GM21360 (cell line): ENCODE measurements around the gene ZNF343.
"Not testable (repeated sequence)": the region's sequence is repeated elsewhere in the genome, so short reads cannot be mapped to it uniquely, and the experiment has no call there.

Experiments
- ATAC-seq: cut with Tn5 transposase; IDR thresholded peaks from one replicate; pipeline ENCODE4 v1.9.1; 2021; ENCODE audit warnings: mild to moderate bottlenecking, moderate library complexity; ENCODE audit not compliant: unreplicated experiment

Gene ZNF343

DNA sequence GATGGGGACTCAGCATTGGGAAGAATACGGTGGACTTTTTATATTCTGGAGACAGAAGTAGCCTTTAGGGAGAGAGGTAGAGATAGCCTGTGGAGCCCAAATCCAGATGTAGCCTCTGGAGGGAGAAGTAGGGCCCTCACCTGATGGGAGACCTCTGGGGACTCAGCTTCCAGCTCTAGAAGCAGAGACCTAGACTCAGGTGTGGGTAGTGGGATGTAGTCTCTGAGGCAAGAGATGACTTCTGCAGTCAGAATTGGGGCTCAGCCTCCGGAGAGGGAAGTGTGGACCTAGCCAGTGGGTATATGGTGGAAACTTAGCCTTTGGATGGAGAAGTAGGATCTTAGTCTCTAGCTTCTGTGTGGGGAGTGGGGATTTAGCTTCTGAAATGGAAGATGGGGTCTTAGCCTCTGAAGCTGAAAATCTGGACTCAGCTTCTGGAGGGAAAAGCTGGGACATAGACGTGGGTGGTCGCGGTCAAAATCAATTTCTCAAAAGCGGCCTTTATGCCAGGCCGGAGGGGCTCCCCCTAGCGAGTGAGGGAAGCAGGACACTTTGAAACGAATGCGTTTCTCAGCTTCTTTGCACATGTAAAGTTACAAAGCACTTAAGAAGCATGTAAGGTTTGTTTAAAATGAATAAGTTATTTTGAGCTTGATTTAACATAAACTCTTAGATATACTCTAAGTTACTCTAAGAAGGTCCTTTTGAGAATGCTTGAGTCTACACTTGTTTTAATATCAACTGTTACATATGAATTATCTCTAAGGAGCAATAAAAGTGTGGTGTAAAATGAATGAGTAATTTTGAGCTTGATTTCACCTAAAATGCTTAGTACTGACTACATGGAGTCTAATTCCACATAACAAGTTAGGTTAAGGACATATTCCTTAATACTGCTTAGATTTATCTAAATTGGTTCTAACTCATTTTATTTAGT lies 12.9 kb upstream of the ZNF343 start:
- ATAC-seq, result no peak

DNA sequence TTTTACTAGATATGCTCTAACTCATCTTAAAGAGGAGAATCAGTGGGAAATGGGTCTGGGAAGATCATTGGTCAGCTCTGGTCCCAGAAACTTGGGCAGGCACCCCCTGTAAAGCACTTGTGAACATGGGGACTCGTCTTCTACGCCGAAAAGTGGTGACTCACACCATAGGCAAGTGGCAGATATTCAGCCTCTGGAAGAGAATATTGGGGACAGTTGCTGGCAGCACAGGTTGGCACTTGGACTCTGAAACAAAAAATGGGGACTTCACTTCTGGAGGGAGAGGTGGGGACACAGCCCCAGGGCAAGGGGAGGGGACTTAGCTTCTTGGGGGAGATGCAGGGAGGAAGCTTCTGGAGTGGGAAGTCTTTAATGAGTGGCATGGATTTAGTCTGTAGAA lies 11.9 kb upstream of the ZNF343 start:
- no peak for ATAC-seq

- ATAC-seq, result no peak
Observed at GRCh38 chr20:2519115-2519809, 10.5 kb upstream of the ZNF343 start.

- no peak for ATAC-seq
Observed at GRCh38 chr20:2518558-2518957, 9.8 kb upstream of the ZNF343 start.

GRCh38 chr20:2518096-2518495 lies 9.4 kb upstream of the ZNF343 start:
- ATAC-seq, result no peak

DNA sequence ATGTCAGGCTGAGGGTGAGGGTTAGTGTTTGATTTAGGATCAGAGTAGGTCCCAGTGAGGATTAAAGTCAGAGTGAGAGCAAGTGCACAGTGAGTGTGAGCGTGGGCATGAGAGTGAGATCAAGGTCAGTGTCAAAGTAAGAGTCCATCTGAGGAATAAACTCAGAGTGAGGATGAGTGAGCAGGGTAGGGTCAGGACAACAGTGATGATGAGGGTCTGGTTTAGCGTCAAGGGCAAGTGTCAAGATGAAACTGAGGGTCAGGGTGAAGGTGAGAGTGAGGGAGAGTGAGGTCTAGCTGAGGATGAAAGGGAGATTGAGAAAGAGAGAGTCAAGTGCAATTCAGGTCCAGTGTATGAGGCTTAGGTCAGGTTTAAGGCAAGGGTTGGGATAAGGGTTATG lies 7.7 kb upstream of the ZNF343 start:
- no peak for ATAC-seq

GRCh38 chr20:2515203-2515602 lies 6.5 kb upstream of the ZNF343 start:
- no peak for ATAC-seq

DNA sequence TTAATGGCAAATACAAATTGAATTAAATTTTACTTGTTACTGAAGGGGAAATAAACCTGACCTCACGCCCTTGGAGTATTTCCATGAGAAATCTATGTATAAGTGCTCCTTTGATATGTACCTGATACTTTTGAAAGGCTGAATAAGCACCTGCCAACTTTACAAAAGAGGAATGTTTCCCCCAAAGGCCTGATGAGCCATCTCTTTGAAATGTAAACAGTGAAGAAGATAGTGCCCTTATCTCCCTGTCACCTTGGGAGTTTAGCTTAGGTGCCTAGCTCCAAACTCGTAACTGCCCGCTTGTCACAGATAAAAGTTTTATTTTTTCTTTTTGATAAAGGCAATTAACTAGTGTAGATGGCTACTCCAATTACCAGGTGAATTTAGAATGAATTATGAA lies 1.1 kb upstream of the ZNF343 start:
- no peak for ATAC-seq

DNA sequence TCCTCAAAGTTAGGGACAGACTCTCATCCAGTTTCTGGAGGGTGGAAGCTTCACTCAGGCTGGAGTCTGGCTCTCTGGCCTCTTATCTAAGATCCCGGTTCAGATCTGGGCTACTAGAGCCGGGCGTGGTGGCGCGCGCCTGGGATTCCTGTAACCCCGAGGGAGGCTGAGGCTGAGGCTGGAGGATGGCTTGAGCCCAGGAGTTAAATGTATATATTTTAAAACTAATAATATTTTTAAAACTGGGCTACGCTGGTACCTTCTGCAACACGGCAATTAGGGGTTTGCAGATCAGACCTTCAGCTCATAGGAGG lies 710 bp upstream of the ZNF343 start:
- ATAC-seq, result no peak

DNA sequence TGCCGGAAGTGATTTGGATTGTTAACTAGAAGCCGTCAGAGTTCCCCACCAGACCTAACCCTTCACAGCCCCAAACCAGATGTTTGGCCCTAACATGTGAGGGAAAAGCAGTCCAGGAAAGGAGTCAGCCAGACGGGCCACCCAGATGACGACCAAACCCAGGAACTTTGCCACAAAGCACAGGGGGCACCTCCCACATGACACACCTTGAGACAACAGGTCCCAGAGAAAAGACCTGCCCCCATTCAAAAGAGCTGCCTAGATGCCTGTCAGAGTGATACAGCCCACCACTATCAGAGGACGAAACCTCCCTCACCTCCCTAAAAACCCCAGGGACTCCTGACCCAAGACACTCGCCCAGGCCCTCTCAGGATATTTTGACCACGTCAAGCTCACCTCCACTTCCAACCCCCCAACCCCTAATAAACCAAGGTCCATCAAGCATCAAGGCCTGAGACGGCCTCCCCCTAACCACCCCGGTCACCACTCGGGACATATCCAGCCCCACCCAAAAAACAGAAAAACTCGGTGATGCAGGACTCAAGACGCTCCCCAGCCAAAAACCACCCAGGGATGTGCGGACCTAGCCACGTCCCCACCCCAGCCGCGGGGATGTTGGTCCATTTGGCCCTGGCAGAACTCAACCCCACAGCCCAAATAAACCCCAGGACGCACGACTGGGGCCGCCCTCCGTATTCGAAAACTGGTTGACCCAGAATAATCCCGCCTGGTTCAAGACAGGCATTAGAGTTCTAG lies 662 bp downstream of the ZNF343 start:
- no peak for ATAC-seq

GRCh38 chr20:2507464-2507863 lies 1.3 kb downstream of the ZNF343 start:
- ATAC-seq, result no peak

- ATAC-seq, result not testable (repeated sequence)
Observed at GRCh38 chr20:2506426-2506825, 2.3 kb downstream of the ZNF343 start.

DNA sequence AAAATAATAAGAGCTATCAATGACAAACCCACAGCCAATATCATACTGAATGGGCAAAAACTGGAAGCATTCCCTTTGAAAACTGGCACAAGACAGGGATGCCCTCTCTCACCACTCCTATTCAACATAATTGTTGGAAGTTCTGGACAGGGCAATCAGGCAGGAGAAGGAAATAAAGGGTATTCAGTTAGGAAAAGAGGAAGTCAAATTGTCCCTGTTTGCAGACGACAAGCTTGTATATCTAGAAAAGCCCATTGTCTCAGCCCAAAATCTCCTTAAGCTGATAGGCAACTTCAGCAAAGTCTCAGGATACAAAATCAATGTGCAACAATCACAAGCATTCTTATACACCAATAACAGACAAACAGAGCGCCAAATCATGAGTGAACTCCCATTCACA lies 3.9 kb downstream of the ZNF343 start:
- not testable (repeated sequence) for ATAC-seq

DNA sequence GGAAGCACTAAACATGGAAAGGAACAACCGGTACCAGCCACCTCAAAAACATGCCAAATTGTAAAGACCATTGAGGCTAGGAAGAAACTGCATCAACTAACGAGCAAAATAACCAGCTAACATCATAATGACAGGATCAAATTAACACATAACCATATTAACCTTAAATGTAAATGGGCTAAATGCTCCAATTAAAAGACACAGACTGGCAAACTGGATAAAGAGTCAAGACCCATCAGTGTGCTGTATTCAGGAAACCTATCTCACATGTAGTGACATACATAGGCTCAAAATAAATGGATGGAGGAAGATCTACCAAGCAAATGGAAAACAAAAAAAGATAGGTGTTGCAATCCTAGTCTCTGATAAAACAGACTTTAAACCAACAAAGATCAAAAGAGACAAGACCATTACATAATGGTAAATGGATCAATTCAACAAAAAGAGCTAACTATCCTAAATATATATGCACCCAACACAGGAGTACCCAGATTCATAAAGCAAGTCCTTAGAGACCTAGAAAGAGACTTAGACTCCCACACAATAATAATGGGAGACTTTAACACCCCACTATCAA lies 5.8 kb downstream of the ZNF343 start:
- ATAC-seq, result not testable (repeated sequence)

DNA sequence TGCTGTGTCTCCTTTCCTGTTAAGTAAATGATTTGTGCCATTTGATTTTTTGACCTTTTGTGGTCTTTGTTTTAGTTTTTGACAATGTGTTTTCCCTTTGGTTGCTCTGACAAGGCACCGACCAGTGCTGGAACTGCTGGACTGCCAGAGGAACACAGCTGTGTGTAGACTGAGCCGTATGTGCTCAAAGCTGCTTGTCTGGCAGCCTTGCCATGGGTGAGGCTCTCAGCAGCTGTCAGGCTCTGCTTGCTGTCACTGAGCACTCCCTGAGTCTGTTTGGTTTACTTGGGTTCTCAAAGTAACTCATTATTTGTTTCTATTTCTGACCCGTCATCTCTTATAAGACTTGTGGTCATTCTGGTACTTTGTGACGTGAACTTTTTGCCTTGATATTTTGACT lies 23.1 kb downstream of the ZNF343 start:
- no peak for ATAC-seq

GRCh38 chr20:2485080-2485479 lies 23.6 kb downstream of the ZNF343 start:
- no peak for ATAC-seq

DNA sequence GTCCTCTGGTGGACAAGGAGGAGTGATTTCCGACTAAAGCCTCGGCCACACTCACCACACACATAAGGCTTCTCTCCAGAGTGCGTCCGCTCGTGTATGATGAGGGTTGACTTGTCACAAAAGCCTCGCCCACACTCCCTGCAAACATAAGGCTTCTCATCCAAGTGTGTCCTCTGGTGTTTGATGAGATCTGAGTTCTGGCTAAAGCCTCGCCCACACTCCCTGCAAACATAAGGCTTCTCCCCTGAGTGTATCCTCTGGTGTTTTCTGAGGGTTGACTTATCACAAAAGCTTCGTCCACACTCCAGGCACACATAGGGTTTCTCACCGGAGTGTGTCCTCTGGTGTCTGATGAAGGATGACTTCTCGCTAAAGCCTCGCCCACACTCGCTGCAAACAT lies 25.2 kb downstream of the ZNF343 start:
- no peak for ATAC-seq

GRCh38 chr20:2480381-2480780 lies 28.3 kb downstream of the ZNF343 start:
- ATAC-seq, result no peak

- no peak for ATAC-seq
Observed at GRCh38 chr20:2476742-2477615, 31.7 kb downstream of the ZNF343 start.
